Measurements from ENCODE around the gene TRIM52. TPM values are rescaled to one million over a fixed set of nuclear protein-coding genes. Genes with fewer than 3 reads are reported as not detected.

TRIM52 gene
- total and polyA plus RNA-seq, 9 of the 15 experiments (the other 6 are each of a cell fraction or from before 2014, with no cell fraction given), result 3.3 to 21.9 (median 13.5) TPM

- TF ChIP-seq E2F5 (CRISPR knock-in tag; IDR thresholded peaks at IDR 0.05) (0 out of 2 replicates have a peak, but pooled peaks have one; percentile 46), ARID3B (CRISPR knock-in tag; IDR thresholded peaks at IDR 0.05; ENCODE audit: borderline replicate concordance) (no peak), ZNF586 (CRISPR knock-in tag; conservative IDR thresholded peaks at IDR 0.05) (no peak), POLR2A (conservative IDR thresholded peaks at IDR 0.05) (peak; percentile 76), TAF9B (IDR thresholded peaks at IDR 0.05; ENCODE audit: partially characterized antibody) (peak; percentile 74), ETV5 (CRISPR knock-in tag; IDR thresholded peaks at IDR 0.05; ENCODE audit: low read depth) (peak; percentile 58; the same call in 1 of the 2 replicates), YY1 (IDR thresholded peaks at IDR 0.05; ENCODE audit: borderline replicate concordance in 1 of 3, control insufficient read depth in 1 of 3, extremely low read depth in 1 of 3, insufficient read depth in 3 of 3, insufficient read length in 1 of 3, insufficient replicate concordance in 2 of 3, low read depth in 1 of 3, low read length in 2 of 3) (peak in 2 of 3 experiments; percentile 84 to 85), HMG20B (CRISPR knock-in tag; IDR thresholded peaks at IDR 0.05) (no peak), ZNF12 (CRISPR knock-in tag; IDR thresholded peaks at IDR 0.05) (peak; percentile 78; the same call in 1 of the 2 replicates), THAP12 (CRISPR knock-in tag; IDR thresholded peaks at IDR 0.05) (peak; percentile 100), TEAD1 (CRISPR knock-in tag; IDR thresholded peaks at IDR 0.05) (no peak), C11orf30 (IDR thresholded peaks at IDR 0.05; ENCODE audit: low read depth) (peak; percentile 96), FOXM1 (IDR thresholded peaks at IDR 0.05; ENCODE audit: low read depth) (no peak), FOXM1 (CRISPR knock-in tag; IDR thresholded peaks at IDR 0.05; ENCODE audit: low read depth) (peak; percentile 83; the same call in 1 of the 2 replicates), ZBTB7A (IDR thresholded peaks at IDR 0.05; ENCODE audit: borderline replicate concordance, control insufficient read depth, low read depth, low read length) (peak; percentile 79; the same call in 1 of the 2 replicates), ZNF830 (CRISPR knock-in tag; IDR thresholded peaks at IDR 0.05) (0 out of 2 replicates have a peak, but pooled peaks have one; percentile 77), ZNF639 (CRISPR knock-in tag; conservative IDR thresholded peaks at IDR 0.05 in 1 of 2, IDR thresholded peaks at IDR 0.05 in 1 of 2) (0 out of 4 replicates have a peak, but pooled peaks of 1 of the 2 experiments have one; percentile 6), ATF1 (CRISPR knock-in tag; IDR thresholded peaks at IDR 0.05) (peak; percentile 89), ATF1 (tag; IDR thresholded peaks at IDR 0.05) (peak; percentile 98), ATF7 (IDR thresholded peaks at IDR 0.05) (peak; percentile 86)
Measured at GRCh38 chr5:181260720-181261319, at the start of gene TRIM52 (continued).
